Measurements from ENCODE around the gene TRAIP.
"Not testable (repeated sequence)": the region's sequence is repeated elsewhere in the genome, so short reads cannot be mapped to it uniquely, and the experiment has no call there.

Gene TRAIP

DNA sequence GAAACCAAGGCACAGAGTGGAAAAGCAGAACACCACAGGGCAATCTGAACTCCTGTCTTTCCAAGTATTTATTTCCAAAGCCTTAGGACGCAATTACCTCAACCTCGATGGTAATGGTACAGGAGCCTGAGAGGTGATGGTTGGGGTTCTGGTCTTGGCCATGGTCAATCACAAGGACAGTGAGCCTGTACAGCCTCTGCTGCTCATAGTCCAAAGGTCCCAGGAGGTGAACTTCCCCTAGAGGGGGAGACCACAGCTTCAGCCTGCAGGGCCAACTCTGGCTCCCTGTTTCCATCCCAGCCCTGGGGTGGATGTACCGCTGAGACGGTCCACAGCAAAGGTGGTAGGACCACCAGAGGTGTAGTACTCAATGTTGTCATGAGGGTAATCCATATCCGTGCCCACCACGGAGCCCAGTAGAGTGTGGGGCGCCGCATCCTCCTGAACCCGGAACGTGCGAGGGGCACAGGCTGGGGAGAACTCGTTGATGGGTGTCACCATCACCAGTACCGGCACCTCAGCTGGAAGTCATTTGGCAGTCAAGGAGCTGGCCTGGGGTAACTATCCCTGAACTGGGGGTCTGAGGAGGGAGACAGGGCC, 62.8 kb downstream of the TRAIP start:
- DNase-seq = no peak

DNA sequence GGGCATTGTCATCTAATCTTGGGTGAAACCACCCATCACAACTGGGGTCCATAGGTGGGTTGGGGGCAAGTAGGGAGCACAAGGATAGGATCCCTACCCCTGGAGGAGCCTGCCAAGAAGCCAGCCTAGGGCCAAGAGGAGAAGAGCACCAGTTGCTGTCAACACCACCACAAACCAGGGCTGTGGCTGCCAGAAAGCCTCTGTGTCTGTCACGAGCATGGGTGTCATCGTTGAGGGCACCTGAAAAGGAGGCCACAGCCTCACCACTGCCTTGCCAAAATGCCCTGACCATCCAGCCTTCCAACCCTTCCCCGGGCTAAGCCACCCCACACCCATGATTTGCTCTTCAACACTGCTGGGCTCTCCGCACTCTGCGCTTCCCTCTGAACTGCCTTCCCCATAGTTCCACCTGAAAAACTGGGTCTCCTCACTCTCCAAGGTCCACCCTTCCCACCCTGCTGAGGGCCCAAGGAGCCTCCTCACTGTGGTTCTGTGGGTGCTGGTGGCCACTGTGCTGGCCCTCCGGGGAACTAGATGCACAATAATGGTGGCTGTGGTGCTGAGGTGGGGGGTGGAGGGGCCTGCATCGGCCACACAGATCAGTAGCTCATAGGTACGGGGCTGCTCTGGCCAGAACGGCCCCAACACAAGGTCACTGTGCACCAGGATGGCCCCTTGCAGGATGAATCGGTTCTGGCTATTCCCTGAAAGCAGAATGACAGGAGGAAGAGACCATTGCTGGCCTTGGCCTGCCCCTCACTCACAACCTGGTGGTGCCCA, 63.8 kb downstream of the TRAIP start:
- DNase-seq = no peak

DNA sequence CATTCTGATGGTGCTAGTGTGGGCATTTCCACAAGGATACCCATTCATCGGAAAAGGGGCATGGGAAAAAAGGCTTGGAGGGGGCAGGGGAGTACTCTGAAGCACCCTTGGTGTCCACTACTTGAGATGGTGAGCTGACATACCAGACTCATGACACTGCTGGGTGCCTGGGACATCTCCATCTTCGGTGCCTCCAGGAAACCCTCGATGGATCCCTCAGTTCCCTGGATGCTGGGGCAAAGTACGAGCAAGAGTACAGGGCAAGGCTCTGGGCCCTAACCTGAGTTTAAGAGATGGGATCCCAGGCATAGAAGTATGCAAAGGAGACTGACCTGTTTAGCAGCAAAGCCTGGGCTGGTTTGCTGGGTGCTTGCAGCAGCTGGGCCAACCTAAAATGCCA, 64.8 kb downstream of the TRAIP start:
- no peak for DNase-seq

DNA sequence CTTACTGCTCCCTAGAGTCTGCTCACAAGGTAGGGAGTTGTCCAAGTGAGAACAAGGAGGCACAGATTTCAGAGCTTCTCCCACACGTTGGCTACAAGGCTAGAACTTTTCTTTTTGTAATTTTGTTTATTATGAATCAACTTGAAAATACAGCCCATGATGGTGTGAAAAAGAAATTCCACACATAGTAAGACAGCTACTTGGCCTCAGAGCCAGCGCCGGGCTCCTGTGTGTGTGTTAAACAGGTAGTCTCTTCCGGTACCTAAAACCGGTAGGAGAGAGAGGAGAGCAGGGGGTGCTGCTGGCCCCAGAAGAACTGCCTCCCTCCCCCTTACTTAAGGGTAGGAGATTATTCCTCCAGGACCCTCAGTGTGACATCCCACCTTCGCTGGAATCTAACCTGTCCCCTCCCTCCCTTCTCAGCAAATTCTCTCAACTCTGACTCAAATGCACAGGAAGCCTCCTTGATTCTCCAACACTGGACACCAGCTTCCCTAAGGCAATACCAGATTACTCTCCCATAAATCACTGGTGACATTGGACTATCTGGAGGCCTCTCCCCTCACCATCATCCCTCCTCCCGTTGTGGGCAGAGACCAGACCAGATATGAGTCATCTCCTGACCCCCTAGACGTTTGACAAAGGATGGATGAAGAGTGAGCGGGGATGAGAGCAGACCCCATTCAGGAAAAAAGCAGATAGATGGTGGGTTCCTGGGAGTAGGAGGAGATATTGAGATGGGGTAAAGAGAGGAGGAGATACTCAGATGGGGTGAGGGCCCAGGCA, 65.5 kb downstream of the TRAIP start:
- DNase-seq = no peak

DNA sequence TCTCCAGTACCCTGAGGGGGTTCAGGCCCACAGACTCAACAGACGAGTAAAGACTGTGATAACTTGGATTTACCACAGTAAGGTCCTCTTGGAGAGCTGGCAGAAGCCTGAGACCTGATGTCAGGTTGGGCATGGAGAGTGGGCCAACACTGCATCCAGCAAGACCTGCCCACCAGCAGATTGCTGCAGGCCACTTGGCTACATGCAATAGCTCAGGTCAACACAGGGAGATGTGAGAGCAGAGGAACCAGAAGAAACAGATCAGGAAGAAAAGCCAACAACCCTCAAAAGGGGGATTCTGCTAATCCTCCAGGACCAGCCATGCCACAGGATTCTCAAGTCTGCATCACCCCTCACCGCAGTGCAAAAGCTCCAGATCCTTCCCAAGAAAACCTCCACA, 68.3 kb downstream of the TRAIP start:
- DNase-seq = no peak

DNA sequence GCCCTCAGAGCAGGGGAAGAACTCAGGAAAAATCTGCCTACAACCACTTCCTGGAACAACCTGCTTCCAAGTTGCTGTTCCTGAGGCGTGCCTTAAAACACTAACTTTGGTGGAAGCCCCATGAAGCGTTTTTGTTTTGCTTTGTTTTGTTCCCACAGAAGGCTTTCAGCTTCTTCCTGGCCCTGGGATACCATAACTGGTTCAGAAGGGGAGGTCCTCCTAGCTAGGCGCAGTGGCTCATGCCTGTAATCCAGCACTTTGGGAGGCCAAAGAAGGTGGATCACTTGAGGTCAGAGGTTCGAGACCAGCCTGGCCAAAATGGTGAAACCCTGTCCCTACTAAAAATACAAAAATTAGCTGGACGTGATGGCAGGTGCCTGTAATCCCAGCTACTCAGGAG, 68.8 kb downstream of the TRAIP start:
- DNase-seq = no peak

DNA sequence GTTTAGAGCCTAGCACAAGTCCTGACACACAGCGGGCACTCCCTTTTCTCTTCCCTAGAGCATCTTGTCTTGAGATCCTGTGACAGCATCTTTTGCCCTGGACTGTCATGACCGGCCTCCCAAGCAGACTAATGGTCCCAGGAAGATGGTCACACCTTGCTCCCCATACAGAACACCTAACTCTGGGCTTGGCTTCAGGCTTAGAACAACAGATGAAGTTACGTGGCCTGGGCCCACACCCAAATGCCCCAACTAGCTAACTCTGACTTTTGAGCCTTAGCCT, 69.2 kb downstream of the TRAIP start:
- DNase-seq = no peak

DNA sequence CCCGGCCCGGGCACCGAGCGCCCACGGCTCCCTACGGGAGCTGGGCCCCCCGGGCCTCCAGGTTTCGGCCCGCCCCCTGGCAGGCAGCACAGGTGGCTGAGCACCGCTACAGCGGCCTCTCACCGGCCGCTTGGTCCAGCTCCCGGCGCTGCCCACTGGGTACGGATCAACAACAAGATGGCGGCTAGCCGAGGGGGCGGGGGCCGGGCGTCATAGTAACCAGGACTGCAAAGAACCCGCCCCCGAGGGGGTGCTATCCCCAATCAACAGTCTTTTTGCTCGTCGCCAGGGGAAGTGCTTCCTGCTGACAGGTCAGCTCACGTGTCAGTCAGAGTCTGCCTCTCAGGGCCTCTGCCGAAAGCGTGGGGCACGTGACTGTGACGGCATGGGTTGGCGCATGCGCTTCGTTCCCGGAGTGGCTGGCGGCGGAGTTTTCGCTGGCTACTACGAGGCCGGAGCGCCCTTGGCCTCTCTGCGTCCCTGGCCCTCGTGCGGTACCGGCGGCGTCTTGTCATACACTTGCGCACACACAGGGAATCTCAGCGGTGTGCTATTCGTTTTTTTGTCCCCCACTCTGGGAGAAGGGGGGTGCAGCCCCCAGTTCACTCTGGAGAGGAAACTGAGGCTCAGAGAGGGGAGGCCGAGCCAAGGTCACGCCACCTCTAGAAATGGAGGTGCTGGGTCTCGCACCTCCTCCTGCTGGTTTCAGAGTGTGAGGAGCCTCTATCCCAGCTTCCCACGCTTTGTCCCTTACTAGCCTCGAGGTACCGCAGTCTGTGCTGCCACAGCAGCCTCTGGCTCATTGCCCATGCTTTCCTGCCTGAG, 69.8 kb downstream of the TRAIP start, which contains the start of gene IP6K1:
IP6K1 (minus strand) TSS at position 186 of the 825 bp plus-strand sequence. CDS start 38,502 bp downstream, outside the sequence.
- DNase-seq = peak; percentile 92 to 100 (median 100)

DNA sequence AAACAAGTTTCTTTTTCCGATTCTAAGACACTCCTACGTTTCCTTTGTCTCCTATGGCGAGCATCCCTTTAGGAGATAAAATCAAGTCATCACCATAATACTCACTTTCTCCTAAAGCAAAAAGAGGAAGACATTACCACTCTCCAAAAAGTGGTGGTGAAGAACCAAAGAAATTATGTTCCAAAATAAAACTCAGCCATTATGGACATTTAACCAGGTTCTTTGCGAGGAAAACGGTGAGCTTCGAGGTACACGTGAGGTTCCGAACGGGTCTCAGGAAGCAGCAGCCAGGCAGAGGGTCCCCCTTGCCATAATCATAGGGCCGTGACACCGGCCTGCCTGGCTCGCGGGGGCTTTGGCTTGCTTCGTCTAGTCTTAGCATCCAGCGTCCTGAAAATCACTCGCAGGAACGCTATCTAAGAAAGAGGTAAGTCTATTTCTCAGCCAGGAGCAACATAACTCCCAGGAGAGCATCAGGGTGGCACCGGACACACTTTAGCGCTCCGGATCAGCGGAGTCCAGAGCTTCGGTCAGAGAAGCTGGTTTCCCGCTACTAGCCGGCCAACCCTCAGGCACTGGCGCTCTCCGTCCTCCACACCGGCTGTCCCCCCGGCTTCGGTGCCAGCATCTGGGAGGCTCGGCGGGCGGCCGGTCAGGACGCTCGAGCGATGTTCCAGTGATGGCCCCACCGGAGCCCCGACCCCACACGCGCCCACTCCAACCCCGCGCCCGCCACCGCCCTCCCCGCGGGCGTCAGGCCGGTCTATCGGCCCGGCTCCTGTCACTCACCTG, 70.6 kb downstream of the TRAIP start:
- peak in 8 of 58 donors; percentile 53 to 66 (median 64) for DNase-seq

DNA sequence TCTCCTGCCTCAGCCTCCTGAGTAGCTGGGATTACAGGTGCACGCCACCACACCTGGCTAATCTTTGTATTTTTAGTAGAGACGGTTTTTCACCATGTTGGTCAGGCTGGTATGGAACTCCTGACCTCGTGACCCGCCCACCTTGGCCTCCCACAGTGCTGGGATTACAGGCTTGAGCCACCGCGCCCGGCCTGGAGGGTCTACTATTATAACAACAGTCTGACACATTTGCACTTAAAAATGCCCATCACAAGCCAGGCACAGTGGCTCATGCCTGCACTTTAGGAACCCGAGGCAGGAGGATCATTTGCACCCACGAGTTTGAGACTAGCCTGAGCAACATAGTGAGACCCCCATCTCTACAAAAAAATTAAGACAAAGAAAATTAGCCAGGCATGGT, 74.1 kb downstream of the TRAIP start:
- DNase-seq = not testable (repeated sequence)

DNA sequence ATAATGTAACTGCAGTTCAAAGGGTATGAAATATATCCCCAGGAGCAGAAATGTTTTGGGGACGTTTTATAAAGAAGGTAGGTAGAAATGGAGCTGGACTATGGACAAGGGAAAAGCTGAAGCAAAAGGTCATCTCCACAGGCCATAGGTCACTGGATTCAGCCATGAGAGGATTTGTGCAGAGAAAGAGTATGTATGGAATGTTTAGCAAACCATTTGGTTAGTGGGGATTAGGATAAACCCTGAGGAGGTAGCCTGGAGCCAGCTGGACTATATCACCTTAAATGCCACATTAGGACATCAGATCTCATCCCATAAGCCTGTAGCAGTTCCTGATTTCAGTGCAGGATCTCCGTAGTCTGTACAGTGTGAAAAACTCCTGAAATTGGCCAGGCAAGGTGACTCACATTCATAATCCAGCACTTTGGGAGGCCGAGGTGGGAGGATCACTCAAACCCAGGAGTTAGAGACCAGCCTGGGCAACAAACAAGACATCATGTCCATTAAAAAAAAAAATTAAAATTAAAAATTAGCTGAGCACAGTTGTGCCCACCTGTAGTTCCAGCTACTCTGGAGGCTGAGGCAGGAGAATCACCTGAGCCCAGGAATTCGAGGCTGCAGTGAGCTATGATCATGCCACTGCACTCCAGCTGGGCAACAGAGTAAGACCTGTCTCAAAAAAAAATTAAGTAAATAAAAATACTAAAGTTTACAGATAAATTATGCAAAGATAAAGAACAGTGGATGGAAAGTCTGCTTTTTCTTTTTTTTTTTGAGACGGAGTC, 74.8 kb downstream of the TRAIP start:
- DNase-seq = no peak

DNA sequence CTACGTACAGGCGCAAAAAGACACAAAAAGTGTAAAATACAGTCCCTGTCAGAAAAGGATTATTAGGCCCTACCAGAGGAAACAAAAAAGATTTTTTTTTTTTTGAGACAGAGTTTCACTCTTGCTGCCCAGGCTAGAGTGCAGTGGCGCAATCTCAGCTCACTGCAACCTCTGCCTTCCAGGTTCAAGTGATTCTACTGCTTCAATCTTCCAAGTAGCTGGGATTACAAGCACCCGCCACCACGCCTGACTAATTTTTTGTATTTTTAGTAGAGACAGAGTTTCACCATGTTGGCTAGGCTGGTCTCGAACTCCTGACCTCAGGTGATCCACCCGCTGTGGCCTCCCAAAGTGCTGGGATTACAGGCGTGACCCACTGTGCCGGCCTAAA, 75.4 kb downstream of the TRAIP start:
- not testable (repeated sequence) for DNase-seq

DNA sequence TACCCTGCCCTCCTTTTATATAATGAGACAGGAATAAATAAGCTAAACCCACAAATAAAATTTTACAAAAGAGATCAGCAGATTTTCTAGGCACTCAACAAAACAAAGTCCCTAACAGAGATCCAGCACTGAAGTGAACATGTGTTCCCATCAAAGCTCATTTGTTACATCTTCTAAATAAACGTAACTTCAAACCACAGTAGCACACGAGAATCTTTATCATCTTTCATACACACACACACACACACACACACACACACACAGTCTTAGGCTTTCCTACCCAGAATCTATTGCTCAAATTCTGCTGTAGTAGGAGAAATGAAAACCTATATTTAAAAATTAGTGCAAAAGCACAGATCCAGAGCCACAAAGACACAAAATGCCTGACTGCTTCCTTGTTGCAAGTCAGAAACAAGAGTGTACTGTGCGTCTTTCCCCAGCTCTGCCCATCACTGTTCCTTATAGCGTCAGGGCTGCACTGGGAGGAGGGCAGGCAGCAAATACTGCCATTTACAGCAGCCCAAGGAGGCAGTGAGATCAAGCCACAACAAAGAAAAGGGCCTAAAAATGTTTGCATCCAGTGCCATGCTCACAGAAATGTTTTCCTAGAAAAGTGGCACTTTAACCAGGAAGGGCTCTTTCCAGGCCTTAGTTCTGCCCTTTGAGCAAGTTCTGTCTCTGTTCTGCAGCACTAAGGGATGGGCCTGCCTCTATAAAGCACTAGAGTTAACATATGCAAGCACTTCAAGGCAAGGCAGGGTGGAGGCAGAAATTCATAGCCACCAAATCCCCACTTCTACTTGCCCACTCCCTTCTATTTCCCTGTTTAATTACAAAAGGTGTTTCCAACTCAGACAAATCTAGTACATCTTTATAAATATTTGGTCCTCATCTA, 76.0 kb downstream of the TRAIP start:
- DNase-seq = peak in 2 of 58 donors; percentile 3 to 17

DNA sequence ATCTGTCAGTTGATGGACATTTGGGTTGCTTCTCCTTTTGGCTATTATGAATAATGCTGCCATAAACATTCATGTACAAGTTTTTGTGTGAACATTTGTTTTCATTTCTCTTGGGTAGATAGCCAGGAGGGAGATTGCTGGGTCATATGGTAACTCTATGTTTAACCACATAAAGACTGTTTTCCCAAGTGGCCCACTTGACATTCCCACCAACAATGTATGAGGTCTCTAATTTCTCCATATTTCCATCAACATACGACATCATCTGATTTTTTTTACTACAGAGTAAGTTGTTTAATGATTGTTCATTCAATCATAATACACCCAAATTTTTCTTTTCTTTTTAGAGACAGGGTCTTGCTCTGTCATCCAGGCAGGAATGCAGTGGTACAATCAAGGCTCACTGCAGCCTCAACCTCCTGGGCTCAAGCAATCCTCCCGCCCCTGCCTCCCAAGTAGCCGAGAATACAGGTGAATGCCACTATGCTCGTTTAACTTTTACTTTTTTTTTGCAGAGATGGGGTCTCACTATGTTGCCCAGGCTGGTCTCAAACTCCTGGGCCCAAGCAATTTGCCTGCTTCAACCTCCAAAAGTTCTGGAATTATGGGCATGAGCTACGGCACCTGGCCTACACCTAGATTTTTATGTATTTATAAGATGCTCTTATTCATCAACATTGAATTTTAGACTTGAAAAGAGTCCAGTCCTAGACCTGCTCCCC, 76.8 kb downstream of the TRAIP start:
- no peak for DNase-seq

Data from anterior cingulate cortex (tissue), 58 donors.